HG02588 (cell line): Measurements from ENCODE around the gene SWSAP1.
"Not testable (repeated sequence)": the region's sequence is repeated elsewhere in the genome, so short reads cannot be mapped to it uniquely, and the experiment has no call there.

Experiments used
- ATAC-seq: cut with Tn5 transposase; IDR thresholded peaks from one replicate; pipeline ENCODE4 v1.9.1; 2021; ENCODE audit warnings: mild to moderate bottlenecking, moderate library complexity; ENCODE audit not compliant: unreplicated experiment

The SWSAP1 gene

DNA sequence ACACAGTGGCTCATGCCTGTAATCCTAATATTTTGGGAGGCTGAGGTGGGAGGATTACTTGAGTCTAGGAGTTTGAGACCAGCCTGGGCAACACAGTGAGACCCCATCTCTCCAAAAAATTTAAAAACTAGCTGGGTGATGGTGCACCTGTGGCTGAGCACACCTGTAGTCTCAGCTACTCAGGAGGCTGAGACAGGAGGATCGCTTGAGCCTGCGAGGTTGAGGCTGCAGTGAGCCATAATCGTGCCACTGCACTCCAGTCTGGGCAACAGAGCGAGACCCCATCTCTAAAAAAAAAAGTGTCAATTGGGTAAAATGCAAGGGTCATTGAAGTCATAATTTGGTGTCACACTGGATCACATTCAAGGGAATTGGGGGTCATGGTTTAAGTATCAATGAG is 20.4 kb upstream of the SWSAP1 start:
- ATAC-seq, result not testable (repeated sequence)

DNA sequence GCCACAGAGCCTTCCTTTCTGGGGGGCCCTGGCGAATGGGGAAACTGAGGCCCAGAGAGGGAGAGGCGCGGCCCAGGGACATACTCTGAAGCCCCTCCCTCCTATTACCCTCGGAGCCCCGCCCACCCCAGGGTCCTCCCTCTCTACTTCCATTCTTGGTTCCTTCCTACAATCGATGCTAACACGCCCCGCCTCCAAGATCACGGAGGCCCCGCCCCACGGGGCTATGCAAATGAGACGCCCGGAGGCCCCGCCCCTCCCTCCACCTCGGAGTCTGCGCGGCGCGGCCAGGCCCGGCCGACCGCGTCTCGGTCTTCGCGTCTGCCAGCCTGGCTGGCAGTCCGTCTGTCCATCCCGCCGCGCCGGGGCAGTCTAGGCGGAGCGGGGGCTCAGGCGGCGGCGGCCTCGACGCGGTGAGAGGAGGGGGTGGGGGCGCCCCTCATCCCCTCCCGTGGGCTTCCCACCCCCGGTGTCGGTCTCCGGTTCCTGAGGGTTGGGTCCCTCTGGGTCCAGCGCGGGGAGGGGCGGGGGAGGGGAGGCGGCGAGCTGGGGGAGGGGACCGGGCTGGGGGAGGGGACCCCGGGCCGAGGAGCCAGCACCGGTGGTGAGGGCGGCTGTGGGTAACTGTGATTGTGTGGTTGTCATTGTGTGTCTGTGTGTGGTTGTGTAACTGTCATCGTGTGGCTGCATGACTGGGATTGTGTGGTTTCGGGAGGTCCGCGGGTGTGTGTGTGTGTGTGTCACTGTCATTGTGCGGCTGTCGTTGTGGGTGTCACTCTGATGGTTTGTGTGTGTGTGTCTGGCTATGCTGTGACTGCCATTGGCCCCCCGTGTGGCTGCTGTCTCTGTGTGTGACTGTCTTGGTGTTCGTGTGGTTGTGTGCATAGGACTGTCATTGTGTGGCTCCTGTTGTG is 19.0 kb upstream of the SWSAP1 start, which contains the start of gene PLPPR2:
TSS of gene PLPPR2 (plus strand) at position 273 of the 914 bp plus-strand sequence. CDS start 2,242 bp downstream, outside the sequence.
- ATAC-seq, result peak; percentile 46

DNA sequence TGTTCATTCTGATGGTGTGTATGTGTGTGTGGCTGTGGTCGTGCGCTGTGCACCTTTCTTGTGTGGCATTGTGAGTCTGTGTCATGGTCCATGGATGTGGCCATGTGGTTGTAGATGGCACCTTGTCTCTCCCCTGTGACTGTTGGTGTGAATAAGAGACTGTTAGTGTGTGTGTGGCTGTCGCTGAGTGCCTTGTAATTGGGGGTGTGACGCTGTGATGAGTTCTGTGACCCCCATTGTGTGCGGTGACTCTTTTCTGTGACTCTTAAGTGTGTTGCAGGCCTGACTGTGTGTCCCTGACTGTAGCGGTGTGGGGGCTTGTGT is 18.4 kb upstream of the SWSAP1 start:
- ATAC-seq, result no peak

DNA sequence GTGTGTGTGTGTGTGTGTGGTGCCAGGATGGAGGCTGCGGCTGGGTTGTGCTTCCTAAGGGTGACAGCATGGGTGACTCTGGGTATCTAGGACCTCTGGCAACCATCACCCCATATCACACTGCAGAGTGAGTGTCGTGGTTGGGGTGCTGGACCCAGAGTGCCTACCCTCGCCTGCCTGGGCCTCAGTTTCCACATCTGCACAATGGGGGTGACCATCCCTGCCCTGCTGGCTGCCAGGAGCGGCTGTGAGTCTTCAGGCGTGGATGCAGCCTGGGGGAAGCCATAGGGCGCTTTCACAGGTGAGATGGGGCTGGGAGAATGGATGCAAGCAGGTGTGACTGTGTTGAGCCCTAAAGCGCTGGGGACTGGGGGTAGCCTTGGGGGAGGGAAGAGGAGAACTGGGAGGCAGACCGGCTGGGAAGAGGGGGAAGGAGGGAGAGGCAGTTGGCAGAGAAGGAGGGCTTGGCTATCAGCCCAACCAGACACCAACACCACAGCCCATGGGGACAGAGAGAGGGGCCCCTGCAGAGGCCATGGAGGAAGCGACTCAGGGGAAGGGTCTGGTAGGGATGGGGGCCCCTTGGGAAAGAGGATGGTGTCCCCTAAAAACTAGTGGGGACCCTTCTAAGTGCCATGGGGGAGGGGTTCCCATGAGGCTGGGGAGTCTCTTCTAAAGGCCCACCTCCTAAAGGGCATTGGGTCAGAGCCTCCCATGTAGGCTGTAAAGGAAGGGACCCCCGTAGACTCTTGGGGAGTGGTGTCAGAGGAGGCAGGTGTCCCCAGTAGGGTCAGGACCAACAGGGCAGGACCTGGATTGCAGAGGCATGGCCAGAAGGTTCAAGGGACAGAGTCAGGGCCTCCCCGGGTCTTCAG is 17.6 kb upstream of the SWSAP1 start:
- ATAC-seq, result no peak

DNA sequence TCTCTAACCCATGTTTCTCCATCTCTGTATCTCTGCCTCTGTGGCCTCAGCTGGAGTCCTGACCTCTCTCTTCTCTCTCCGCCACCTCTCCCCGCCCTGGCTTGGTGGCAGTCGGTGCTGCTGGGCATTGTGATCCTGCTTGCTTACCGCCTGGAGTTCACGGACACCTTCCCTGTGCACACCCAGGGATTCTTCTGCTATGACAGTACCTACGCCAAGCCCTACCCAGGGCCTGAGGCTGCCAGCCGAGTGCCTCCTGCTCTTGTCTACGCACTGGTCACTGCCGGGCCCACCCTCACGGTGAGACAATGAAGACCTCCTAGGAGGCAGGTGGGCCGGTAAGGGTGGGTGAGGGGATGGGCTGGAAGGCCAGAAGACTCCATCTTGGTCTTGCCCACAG is 15.0 kb upstream of the SWSAP1 start:
- no peak for ATAC-seq

DNA sequence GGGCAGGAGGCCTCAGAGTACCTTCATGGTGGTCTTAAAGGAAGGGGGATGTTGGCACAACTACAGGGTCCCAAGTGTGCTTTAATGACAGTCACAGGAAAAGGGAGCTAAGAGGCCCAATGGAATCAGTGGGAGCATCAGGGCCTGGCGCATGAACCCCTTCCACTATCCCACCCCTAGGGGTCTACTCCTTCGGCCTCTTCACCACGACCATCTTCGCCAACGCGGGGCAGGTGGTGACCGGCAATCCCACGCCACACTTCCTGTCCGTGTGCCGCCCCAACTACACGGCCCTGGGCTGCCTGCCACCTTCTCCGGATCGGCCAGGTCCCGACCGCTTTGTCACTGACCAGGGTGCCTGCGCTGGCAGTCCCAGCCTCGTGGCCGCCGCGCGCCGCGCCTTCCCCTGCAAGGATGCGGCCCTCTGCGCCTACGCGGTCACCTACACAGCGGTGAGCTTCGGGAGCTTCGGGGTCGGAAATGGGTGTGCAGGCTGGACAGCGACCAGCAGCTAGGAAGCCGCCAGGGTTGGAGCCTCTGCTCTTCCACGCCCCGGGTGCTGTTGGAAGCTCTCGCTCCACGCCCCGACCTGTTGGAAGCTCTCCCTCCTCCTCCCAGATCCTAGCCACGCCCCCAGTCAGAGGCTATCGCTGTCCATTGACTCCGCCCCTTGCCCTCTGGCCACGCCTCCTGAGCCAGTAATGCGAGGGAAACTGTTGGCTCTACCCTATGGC is 13.3 kb upstream of the SWSAP1 start:
- no peak for ATAC-seq

DNA sequence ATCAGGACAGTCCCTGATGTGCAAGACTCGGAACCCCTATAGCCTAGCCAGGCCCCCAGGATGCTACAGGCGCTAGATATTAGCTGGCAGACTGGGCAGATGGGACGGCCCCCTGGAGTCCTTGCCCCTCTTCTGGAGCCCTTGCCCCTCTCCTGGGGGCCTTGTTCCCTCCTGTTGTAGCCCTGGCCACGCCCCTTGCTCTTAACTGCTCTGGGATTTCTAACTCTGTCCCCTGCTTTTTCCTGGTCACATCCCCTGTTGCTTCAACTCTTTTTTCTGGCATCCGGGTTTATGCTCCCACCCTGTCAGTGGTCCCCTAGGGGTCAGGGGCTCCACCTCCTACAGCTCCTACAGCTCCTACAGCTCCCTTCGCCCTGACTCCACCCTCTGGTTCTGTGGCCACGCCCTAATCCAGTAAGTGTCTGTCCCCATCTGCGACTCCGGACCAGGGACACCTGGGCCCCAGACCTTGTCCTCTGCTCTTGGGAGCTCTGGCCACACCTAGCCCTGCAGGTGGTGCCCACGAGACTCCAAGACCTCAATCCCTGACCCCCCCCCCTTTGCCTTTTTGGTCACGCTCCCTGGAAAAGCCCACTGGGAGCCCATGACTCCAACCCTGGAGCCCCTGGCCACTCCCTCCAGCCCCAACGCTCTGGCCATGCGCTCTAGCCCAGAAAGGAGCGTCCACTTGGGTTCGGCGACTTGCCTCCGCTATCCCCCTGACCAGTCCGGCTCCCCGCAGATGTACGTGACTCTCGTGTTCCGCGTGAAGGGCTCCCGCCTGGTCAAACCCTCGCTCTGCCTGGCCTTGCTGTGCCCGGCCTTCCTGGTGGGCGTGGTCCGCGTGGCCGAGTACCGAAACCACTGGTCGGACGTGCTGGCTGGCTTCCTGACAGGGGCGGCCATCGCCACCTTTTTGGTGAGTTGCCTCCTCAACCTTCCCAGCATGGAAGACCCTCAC is 12.4 kb upstream of the SWSAP1 start:
- no peak for ATAC-seq

DNA sequence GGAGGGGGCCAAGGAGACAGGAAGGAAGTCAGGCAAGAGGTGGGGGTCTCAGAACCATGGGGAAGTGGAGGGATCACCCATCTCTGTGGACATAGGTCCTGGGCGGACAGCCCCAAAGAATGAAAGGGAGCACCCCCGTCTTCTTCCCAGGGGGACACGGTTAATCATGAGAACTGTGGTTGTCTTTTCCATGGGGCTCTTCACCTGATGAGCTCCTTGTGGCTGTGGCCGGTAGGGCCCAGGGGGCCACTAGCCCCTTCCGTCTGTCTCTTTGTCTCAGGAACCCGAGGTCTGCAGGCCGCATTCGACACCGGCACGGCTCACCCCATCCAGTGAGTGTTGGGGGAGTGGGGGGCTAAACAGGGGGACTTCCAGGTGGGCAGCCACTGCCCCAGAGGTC is 10.6 kb upstream of the SWSAP1 start:
- no peak for ATAC-seq

DNA sequence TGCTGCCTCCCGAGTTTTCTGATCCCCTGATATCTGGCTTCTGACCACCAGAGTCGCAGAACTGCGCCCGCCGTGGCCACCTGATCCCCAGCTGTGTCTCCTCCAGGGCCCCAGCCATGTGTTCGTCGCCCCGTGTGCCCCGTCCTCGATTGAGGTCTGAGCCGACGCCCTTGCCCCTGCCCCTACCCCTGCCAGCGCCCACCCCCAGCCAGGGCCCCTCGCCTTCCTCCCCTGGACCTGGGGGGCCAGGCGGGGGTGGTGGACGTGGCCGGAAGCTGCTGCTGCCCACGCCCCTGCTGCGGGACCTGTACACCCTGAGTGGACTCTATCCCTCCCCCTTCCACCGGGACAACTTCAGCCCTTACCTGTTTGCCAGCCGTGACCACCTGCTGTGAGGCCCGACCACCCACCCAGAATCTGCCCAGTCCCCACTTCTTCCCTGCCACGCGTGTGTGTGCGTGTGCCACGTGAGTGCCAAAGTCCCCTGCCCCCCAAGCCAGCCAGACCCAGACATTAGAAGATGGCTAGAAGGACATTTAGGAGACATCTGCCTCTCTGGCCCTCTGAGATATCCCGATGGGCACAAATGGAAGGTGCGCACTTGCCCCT is 10.1 kb upstream of the SWSAP1 start:
- no peak for ATAC-seq

DNA sequence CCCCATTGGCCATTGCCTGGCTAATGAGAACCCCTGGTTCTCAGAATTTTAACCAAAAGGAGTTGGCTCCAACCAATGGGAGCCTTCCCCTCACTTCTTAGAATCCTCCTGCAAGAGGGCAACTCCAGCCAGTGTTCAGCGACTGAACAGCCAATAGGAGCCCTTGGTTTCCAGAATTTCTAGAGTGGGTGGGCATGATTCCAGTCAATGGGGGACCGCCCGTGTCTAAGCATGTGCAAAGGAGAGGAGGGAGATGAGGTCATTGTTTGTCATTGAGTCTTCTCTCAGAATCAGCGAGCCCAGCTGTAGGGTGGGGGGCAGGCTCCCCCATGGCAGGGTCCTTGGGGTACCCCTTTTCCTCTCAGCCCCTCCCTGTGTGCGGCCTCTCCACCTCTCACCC is 9.5 kb upstream of the SWSAP1 start:
- no peak for ATAC-seq

DNA sequence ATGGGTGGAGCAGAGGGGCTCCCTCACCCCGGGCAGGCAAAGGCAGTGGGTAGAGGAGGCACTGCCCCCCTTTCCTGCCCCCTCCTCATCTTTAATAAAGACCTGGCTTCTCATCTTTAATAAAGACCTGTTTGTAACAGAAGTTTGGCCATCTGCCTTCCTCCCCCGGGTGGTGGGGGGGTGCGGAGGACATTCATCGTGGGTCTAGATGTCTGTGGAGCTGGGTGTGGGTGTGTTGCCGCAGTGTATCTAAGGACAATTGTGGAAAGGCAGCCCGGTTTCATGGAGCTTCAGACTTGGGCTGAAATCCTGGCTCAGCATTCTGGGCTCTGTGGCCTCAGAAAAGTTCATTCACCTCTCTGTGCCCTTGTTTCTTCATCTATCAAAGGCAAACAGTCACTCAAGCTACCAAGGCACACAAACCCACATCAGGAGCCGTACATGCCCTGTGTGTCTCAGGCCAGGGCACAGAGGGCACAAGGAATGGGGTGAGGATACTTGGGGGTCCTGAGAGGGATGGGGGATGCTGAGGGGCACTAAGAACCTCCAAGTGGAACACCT is 8.8 kb upstream of the SWSAP1 start:
- no peak for ATAC-seq

DNA sequence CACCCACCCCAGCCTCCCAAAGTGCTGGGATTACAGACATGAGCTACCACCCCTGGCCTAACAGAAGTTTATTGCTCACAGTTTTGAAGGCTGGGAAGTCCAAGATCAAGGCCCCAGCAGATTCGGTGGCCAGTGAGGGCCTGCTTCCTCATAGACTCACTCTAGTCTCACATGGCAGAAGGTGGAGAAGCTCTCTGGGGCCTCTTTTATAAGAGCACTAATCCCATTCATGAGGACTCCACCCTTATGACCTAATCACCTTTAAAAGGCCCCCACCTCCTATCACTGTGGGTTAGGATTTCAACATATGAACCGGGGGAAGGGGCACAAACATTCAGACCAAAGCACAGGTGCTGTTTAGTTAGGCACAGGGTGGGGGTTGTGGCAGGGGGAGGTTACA is 6.9 kb upstream of the SWSAP1 start:
- no peak for ATAC-seq

DNA sequence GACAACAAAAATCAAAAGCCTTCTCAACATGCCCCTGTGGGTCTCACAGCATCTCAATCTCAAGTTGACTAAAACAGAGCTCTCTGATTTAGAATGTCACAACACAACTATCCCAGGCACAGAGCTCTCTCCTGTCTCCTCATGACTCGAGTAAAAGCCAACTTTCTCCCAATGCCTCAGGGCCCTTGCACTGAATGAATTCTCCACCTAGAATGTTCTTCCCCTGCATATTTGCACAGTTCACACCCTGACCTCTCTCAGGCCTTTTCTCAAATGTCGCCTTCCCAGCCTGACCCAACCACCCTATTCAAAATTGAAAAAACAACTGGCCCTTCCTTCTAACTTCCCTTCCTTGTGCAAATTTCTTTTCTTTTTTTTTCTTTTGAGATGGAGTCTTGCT is 3.7 kb upstream of the SWSAP1 start:
- ATAC-seq, result no peak

DNA sequence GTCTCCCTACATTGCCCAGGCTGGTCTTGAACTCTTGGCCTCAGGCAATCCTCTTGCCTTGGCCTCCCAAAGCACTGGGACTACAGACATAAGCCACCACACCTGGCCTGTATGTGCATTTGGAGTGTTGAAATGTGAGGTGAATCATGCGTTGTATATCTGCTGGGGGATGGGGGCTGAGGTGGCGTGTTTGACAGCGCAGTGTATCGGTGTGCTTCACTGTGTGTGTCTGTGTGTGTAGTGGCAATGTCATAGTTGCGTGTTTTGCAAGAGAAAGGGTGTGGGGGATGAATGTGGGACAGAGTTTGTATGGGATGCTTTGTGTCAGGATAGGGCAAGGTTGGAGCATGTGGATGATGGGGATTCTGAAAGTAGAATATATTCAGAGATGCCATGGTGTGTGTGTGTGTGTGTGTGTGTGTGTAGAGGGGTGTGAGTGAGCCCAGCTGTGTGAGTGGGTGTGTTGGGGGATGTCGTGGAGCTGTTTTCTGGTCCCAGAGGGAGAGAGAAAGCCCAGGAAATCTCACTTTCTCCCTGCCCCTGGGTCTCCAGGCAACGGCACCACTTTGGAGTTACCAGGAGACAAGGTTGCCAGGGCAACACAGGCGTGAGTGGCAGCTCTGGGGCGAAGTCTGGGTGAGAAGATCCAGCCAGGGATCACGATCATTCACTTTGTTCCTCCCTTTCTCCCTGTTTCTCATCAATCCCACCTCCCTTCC is 1.1 kb upstream of the SWSAP1 start:
- no peak for ATAC-seq

DNA sequence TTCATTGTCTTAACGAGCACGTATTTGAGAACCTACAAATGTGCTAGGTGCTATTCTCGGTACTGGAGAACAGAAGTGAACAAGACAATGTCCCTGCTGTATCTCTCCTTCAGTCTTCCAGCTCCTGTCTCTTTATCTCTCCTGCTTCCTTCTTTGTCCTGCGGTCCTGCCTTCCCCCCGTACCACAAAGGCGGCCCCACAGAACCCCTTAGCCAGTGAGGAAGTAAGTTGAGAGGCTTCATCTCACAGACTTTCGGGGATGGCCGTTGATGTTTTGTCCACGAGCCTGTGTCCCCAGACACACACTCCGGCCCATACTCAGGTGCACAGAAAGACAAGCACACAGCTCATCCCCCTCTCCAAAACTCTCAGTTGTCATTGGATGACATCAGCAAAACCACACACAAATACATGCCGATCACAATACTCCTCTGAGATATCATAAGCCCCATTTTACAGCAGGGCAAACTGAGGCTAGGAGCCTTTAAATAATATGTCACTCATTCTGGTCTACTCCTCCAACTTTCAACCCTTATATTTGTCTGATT is 507 bp upstream of the SWSAP1 start:
- ATAC-seq, result no peak

DNA sequence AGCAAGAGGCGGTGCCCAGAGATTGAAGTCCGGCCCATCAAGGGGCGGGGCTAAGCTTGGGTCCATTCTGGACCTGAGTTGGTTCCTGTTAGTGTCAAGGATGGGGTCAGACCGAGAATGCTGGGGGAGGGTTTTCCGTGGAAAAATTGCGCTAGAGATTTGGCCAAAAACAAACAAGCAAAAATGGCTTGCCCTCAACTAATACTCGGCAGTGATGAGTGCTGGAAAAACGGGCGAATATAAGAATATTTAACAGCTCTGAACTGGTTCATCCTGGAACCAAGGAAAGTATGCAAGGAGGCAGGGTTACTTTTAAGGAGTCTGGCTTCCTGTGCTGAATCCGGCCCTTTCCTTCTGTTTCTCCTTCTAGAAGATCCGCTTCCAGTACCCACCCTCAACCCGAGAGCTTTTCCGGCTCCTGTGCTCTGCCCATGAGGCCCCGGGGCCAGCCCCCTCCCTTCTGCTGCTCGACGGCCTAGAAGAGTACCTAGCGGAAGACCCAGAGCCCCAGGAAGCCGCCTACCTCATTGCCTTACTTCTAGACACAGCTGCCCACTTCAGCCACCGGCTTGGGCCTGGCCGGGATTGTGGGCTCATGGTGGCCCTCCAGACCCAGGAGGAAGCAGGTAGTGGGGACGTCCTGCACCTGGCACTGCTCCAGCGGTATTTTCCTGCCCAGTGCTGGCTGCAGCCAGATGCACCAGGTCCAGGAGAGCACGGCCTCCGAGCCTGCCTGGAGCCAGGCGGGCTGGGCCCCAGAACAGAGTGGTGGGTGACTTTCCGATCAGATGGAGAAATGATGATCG is 880 bp downstream of the SWSAP1 start:
- ATAC-seq, result no peak

DNA sequence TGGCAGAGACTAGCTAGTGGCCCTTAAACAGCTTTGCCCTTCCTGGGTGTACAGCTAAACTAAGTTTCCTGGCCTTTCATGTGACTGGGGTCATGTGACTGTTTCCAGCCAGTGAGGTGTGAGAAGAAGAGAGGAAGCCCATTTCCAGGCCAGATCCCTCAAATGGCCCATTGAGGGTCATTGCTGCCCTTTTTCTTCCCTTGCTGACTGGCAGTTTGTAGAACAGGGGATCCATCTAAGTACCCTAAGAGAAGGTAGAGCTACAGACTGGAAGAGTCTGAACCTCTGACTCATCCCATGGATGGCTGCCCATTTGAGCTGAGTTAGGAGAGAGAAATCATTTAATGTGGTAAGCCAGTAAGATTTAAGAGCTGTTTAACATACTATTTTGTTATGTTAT is 2.8 kb downstream of the SWSAP1 start:
- no peak for ATAC-seq

DNA sequence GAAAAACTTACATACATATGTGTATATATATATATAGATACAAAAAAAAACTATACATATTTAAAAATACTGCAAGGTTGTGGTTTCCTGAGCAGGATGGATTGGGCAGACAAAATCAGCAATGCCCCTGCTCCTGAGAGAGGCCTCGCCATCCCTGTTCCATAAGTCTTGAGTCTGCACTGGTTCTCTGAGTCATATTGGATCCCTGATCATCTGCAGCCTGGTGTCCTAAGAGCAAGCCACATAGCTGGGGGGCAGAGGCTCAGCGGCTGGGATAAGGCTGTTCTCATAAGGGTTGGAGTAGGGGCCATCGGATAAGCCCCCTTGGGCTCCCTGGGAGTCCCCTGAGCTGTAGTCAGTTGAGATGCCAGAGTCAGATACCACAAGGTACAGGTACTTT is 3.3 kb downstream of the SWSAP1 start:
- no peak for ATAC-seq
